Mucosa of gallbladder (tissue), 1 donor: Measurements from ENCODE around the gene RPTOR. TPM values are rescaled to one million over a fixed set of nuclear protein-coding genes. Genes with fewer than 3 reads are reported as not detected.
"Not testable (repeated sequence)": the region's sequence is repeated elsewhere in the genome, so short reads cannot be mapped to it uniquely, and the experiment has no call there.

Source experiments
- DNase-seq: peaks from one replicate; pipeline ENCODE4 v3.0.0-alpha.2; 2020; ENCODE audit warnings: low spot score
- total RNA-seq: library from RNA; stranded (reverse); gene quantifications from one replicate; pipeline ENCODE4 v1.2.1, GENCODE V29; 2021
- donor health status: DM: no; HTN: no; CAD: no.

Gene RPTOR
- total RNA-seq, 1 donor from 2014 or later = 37.5 TPM

GRCh38 chr17:80814491-80814890 is 269.9 kb downstream of the RPTOR start:
- no peak for DNase-seq

GRCh38 chr17:80815151-80815681 is 270.6 kb downstream of the RPTOR start:
- DNase-seq = no peak

- DNase-seq = not testable (repeated sequence)
These were observed 271.1 kb downstream of the RPTOR start for GRCh38 chr17:80815718-80816117.

- no peak for DNase-seq
These were observed 271.8 kb downstream of the RPTOR start for GRCh38 chr17:80816241-80817103.

GRCh38 chr17:80817321-80817845 is 272.7 kb downstream of the RPTOR start:
- no peak for DNase-seq

GRCh38 chr17:80817861-80818260 is 273.2 kb downstream of the RPTOR start:
- no peak for DNase-seq

GRCh38 chr17:80818871-80819270 is 274.2 kb downstream of the RPTOR start:
- DNase-seq = no peak

GRCh38 chr17:80819422-80820164 is 275.0 kb downstream of the RPTOR start:
- no peak for DNase-seq

- DNase-seq = no peak
These were observed 275.7 kb downstream of the RPTOR start for GRCh38 chr17:80820331-80820730.

GRCh38 chr17:80821546-80821945 is 276.9 kb downstream of the RPTOR start:
- no peak for DNase-seq

GRCh38 chr17:80822021-80822699 is 277.5 kb downstream of the RPTOR start:
- no peak for DNase-seq

GRCh38 chr17:80822700-80823410 is 278.2 kb downstream of the RPTOR start:
- DNase-seq = no peak

- DNase-seq = no peak
These were observed 280.2 kb downstream of the RPTOR start for GRCh38 chr17:80824549-80825470.

- DNase-seq = no peak
These were observed 281.1 kb downstream of the RPTOR start for GRCh38 chr17:80825471-80826345.

GRCh38 chr17:80826346-80826954 is 281.8 kb downstream of the RPTOR start:
- DNase-seq = no peak

- peak; percentile 44 for DNase-seq
These were observed 282.5 kb downstream of the RPTOR start for GRCh38 chr17:80826955-80827645.

GRCh38 chr17:80827646-80828643 is 283.3 kb downstream of the RPTOR start:
- DNase-seq = no peak
